ENCODE results near the gene ASPM. TPM values are rescaled to one million over a fixed set of nuclear protein-coding genes. Genes with fewer than 3 reads are reported as not detected.

ASPM gene
- total RNA-seq, 1 experiment from 2014 or later, result 41.9 TPM

DNA sequence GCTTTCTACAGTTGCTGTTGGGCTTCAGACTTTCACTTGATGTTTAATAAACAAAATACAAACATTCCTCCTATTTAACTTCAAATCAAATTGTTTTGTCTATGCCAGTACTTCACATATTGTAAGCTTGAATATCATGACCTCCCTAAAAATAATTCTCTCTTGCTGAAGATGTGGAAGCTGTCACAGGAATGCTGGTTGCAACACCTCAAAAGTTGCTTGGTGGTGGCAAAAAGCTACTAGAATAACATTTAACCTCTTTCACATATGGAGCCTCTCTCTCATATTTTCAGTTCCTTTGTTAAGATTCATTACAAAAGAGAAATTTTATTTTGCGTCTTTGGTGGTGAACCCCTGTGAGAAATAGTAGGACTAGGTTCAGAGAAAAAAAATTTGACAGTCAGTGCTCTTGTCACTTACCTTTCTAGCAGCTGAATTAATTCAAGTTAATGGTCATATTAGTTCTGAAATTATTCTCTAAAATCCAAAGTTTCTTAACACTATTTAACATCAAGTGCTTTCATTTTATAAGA lies 53.9 kb downstream of the ASPM start:
- BruUV-seq (replicated peaks), result no TSS peak
- no peak overlapping the region for H3K4me3 Mint-ChIP-seq (ENCODE audit: unreplicated experiment)
- ChIA-PET CTCF (no interaction called here), POLR2A (no interaction called here)
- Histone ChIP-seq H3K4me1 (no peaks in the 10 kb centered on the region), H3K9me3 (no peaks in the 10 kb centered on the region), H3K4me3 (ENCODE audit: low read depth, low read length) (no peak overlapping the region), H3K27me3 (replicated peaks; ENCODE audit: control insufficient read depth, insufficient read depth, low read length) (no peaks in the 10 kb centered on the region), H3K36me3 (ENCODE audit: control insufficient read depth, insufficient read depth, low read length) (no peaks in the 10 kb centered on the region)
- H3K9me3 Mint-ChIP-seq (ENCODE audit: unreplicated experiment), result no peaks in the 10 kb centered on the region
- no peak overlapping the region for H3K27ac Mint-ChIP-seq (ENCODE audit: unreplicated experiment)
- H3K36me3 Mint-ChIP-seq (ENCODE audit: insufficient read depth, unreplicated experiment), result peaks cover 37% of the 10 kb centered on the region
- no peaks in the 10 kb centered on the region for H3K27me3 Mint-ChIP-seq (ENCODE audit: insufficient read depth, unreplicated experiment)
- intact Hi-C loops (cut with micrococcal nuclease; ENCODE audit: unreplicated experiment), result no loop called here
- DNase-seq, result no peak
- H3K4me1 Mint-ChIP-seq (ENCODE audit: low read depth, unreplicated experiment), result no peaks in the 10 kb centered on the region
- TF ChIP-seq, protein P1, sequence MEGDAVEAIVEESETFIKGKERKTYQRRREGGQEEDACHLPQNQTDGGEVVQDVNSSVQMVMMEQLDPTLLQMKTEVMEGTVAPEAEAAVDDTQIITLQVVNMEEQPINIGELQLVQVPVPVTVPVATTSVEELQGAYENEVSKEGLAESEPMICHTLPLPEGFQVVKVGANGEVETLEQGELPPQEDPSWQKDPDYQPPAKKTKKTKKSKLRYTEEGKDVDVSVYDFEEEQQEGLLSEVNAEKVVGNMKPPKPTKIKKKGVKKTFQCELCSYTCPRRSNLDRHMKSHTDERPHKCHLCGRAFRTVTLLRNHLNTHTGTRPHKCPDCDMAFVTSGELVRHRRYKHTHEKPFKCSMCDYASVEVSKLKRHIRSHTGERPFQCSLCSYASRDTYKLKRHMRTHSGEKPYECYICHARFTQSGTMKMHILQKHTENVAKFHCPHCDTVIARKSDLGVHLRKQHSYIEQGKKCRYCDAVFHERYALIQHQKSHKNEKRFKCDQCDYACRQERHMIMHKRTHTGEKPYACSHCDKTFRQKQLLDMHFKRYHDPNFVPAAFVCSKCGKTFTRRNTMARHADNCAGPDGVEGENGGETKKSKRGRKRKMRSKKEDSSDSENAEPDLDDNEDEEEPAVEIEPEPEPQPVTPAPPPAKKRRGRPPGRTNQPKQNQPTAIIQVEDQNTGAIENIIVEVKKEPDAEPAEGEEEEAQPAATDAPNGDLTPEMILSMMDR (IDR thresholded peaks at IDR 0.05; ENCODE audit: insufficient read depth in 1 of 2, low read depth in 1 of 2, low read length in 1 of 2, severe bottlenecking in 1 of 2, unreplicated experiment in 1 of 2), result no peak

DNA sequence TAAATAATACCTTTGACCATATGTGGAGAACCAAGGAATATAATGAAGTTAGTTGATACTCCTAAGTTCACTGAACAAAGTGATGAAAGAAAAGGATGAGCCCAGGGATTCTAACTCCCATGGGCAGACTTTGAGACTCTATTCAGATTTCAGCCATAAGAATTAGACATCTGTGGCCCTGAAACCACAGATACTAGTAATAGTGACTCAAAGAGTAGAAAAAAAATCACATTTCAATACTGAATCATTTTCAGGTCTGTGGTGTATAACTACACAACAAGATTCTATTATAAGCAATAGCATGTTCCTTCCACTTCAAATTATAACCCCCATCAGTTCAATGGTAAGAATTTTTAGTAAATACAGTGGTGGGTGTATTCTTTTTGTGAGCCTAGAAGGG lies 63.0 kb downstream of the ASPM start:
- CTCF ChIA-PET, result no interaction called here
- peaks cover 30% of the 10 kb centered on the region for H3K9me3 ChIP-seq
- no peak overlapping the region for H3K4me3 Mint-ChIP-seq (ENCODE audit: unreplicated experiment)
- BruUV-seq (replicated peaks), result no TSS peak
- H3K4me1 ChIP-seq, result no peaks in the 10 kb centered on the region
- H3K27me3 ChIP-seq (replicated peaks; ENCODE audit: control insufficient read depth, insufficient read depth, low read length), result no peaks in the 10 kb centered on the region
- peaks cover 37% of the 10 kb centered on the region for H3K9me3 Mint-ChIP-seq (ENCODE audit: unreplicated experiment)
- peaks cover 75% of the 10 kb centered on the region for H3K36me3 Mint-ChIP-seq (ENCODE audit: insufficient read depth, unreplicated experiment)
- H3K4me3 ChIP-seq (ENCODE audit: low read depth, low read length), result no peak overlapping the region
- intact Hi-C loops (cut with micrococcal nuclease; ENCODE audit: unreplicated experiment), result no loop called here
- POLR2A ChIA-PET, result no interaction called here
- no peaks in the 10 kb centered on the region for H3K27me3 Mint-ChIP-seq (ENCODE audit: insufficient read depth, unreplicated experiment)
- no peak overlapping the region for H3K27ac Mint-ChIP-seq (ENCODE audit: unreplicated experiment)
- peaks cover 4% of the 10 kb centered on the region; the same call in 1 of the 2 replicates for H3K36me3 ChIP-seq (ENCODE audit: control insufficient read depth, insufficient read depth, low read length)
- TF ChIP-seq, protein P1 (IDR thresholded peaks at IDR 0.05; ENCODE audit: insufficient read depth in 1 of 2, low read depth in 1 of 2, low read length in 1 of 2, severe bottlenecking in 1 of 2, unreplicated experiment in 1 of 2), result no peak
- no peaks in the 10 kb centered on the region for H3K4me1 Mint-ChIP-seq (ENCODE audit: low read depth, unreplicated experiment)
- no peak for DNase-seq

DNA sequence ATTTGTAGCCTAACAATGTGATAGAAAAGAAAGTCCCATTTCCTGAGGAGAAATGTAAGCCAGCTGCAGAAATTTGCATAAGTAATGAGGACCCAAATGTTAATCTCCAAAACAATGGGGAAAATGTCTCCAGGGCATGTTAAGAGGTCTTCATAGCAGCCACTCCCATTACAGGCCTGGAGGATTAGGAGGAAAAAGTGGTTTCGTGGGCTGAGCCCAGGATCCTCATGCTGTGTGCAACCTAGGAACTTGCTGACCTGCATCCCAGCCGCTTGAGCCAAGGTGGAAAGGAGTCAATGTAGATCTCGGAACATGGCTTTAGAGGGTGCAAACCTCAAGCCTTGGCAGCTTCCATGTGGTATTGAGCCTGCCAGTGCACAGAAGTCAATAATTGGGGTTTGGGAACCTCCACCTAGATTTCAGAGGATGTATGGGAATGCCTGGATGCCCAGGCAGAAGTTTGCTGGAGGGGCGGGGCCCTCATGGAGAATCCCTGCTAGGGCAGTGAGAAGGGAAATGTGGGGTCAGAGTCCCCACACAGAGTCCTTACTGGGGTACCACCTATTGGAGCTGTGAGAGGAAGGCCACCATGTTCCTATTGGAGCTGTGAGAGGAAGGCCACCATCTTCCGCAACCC lies 65.2 kb downstream of the ASPM start:
- H3K4me1 ChIP-seq, result no peaks in the 10 kb centered on the region
- BruUV-seq (replicated peaks), result no TSS peak
- POLR2A ChIA-PET, result no interaction called here
- H3K36me3 ChIP-seq (ENCODE audit: control insufficient read depth, insufficient read depth, low read length), result peaks cover 4% of the 10 kb centered on the region; the same call in 1 of the 2 replicates
- Mint-ChIP-seq H3K27ac (ENCODE audit: unreplicated experiment) (no peak overlapping the region), H3K27me3 (ENCODE audit: insufficient read depth, unreplicated experiment) (no peaks in the 10 kb centered on the region), H3K4me3 (ENCODE audit: unreplicated experiment) (no peak overlapping the region), H3K4me1 (ENCODE audit: low read depth, unreplicated experiment) (no peaks in the 10 kb centered on the region), H3K36me3 (ENCODE audit: insufficient read depth, unreplicated experiment) (peaks cover 58% of the 10 kb centered on the region), H3K9me3 (ENCODE audit: unreplicated experiment) (peaks cover 35% of the 10 kb centered on the region)
- H3K27me3 ChIP-seq (replicated peaks; ENCODE audit: control insufficient read depth, insufficient read depth, low read length), result no peaks in the 10 kb centered on the region
- no peak for DNase-seq
- intact Hi-C loops (cut with micrococcal nuclease; ENCODE audit: unreplicated experiment), result no loop called here
- TF ChIP-seq, protein P1 (IDR thresholded peaks at IDR 0.05; ENCODE audit: insufficient read depth in 1 of 2, low read depth in 1 of 2, low read length in 1 of 2, severe bottlenecking in 1 of 2, unreplicated experiment in 1 of 2), result no peak
- CTCF ChIA-PET, result no interaction called here
- no peak overlapping the region for H3K4me3 ChIP-seq (ENCODE audit: low read depth, low read length)
- H3K9me3 ChIP-seq, result peaks cover 30% of the 10 kb centered on the region

Measured in Caco-2 (cell line).